HG02623 (cell line): Measurements from ENCODE around the gene TCFL5.

ENCODE experiments used
- ATAC-seq: cut with Tn5 transposase; IDR thresholded peaks from one replicate; pipeline ENCODE4 v1.9.1; 2021; ENCODE audit warnings: moderate library complexity; ENCODE audit not compliant: unreplicated experiment

Gene TCFL5

GRCh38 chr20:62896526-62896925 lies 34.9 kb upstream of the TCFL5 start:
- ATAC-seq: no peak

DNA sequence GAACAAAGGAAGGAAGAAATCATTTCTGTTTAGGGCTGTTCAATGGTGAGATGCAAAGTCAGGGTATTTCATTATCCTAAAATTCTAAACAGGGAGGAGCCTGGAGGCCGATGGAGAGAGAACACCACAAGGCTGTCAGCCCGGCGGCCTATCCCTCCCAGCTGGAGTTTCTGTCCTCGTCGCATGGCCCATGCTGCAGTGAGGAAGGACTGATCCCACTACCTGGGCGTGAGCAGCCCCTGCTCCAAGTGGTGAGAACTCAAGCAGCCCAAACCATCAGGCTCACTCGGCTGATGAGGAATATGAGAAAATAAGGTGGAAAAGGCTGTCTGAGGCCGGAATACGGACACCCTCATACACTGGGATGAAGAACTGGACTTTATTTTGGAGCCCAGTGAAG lies 33.9 kb upstream of the TCFL5 start:
- ATAC-seq: no peak

DNA sequence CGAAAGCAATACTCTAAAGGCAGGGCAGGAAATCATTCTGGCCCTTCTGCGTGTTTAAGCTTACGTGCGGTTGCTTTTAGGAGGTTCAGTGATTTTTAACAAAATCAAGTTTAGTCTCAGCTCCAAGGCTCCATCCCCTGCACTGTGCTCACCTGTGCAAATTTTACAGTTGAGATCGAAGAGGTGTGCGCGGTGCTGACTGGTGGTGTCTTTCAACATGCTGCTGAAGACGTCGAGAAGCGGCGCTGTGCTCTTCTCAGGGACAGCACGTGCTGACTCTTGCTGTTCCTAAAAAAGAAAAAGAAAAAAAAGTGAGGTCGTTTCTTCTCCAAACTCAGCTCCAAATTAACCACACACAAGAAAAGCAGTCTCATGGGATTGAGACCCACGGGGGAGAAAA lies 32.6 kb upstream of the TCFL5 start:
- ATAC-seq: no peak

GRCh38 chr20:62893700-62894099 lies 32.1 kb upstream of the TCFL5 start:
- ATAC-seq: no peak

GRCh38 chr20:62892348-62893304 lies 31.0 kb upstream of the TCFL5 start:
- no peak for ATAC-seq

- ATAC-seq: no peak
Observed at GRCh38 chr20:62891111-62891510, 29.5 kb upstream of the TCFL5 start.

DNA sequence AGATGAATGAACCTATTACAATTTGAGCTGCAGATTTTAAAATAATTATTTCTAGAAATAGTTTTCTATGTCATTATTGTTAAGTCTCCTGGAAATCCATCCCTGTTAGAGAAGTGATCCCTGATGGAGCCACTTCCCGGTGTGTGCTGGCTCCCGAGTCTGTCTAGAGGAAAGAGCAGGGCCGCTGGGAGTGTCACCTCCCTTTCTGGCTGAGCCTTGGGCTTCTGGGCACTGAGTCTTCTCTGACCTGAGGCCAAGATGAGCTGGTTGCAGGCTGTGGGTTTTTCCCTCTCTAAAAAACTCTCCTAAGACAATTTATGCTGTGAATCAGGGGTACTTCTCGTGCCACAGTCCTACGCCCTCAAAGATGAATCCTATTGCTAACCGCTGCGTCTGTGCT lies 28.8 kb upstream of the TCFL5 start:
- no peak for ATAC-seq

GRCh38 chr20:62889871-62890270 lies 28.2 kb upstream of the TCFL5 start:
- no peak for ATAC-seq

GRCh38 chr20:62889411-62889810 lies 27.8 kb upstream of the TCFL5 start:
- no peak for ATAC-seq

DNA sequence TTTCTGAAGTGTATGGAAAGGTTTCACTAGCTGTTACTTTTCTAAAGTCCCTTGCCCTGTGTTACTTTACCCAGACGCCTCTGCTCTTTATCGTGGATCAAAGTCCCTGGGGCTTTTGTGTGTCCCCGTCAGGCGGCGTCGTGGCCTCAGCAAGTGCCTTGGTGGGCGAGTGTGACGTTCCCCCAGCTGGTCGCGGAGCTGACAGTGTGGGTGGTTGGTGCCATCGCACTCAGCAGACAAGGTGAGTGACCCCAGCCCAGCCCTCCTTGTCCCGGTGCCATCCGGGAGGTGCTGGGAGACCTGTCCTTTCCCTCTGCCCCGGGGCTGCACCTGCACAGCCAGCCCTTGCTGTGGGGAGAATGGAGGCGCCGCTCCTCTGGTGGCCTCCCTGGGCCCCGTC lies 27.3 kb upstream of the TCFL5 start:
- no peak for ATAC-seq

- ATAC-seq: no peak
Observed at GRCh38 chr20:62888406-62888805, 26.8 kb upstream of the TCFL5 start.

DNA sequence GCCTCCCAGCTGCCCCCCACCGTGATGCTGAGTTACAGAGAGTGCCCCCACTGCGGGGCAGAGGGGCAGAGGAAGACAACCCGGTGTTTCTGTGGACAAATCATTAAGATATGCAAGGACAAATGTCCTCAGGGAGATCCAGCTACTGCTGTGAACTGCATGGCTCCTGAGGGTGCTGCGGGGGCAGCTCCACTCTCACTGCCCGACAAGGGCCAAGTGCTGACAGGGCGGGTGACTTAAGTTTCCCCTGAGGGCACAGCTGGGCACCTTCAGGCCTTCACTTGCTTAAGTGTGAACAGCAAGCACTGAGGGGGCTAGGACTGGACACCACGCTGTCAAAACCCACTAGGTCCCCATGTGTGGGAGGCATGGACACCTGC lies 26.2 kb upstream of the TCFL5 start:
- no peak for ATAC-seq

DNA sequence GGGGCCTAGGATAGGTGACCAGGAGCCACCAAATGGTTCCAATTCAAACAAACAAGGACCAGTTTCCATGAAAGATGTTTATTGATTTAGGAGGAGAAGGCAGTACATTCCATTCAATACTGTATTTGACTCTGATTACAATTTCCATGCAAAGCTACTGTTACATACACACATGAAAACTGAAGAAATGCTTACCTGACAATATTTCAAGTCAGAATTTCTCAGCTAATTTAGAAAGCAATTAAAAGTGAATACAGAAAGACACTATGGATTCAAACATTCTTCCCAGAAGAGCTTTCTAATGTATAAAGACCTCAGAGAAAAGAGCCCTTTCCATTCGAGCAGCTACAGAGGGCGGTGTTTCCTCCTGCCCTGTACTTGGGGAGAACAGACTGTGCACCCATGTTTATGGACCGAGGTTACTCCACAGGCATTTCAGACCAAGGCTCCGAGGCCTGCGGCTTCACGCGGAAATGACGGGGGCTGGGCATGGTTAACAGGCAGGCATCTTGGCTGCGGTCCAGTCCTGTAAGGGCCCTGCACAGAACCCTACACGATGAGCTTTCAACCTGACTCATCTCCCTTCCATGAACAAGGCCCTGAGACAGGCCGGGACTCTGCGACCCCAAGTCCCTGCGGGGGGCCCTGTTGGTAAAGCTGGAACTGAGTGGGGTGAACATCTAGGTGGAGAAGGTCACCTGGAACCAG lies 25.7 kb upstream of the TCFL5 start:
- ATAC-seq: no peak

- no peak for ATAC-seq
Observed at GRCh38 chr20:62886709-62887058, 25.1 kb upstream of the TCFL5 start.

DNA sequence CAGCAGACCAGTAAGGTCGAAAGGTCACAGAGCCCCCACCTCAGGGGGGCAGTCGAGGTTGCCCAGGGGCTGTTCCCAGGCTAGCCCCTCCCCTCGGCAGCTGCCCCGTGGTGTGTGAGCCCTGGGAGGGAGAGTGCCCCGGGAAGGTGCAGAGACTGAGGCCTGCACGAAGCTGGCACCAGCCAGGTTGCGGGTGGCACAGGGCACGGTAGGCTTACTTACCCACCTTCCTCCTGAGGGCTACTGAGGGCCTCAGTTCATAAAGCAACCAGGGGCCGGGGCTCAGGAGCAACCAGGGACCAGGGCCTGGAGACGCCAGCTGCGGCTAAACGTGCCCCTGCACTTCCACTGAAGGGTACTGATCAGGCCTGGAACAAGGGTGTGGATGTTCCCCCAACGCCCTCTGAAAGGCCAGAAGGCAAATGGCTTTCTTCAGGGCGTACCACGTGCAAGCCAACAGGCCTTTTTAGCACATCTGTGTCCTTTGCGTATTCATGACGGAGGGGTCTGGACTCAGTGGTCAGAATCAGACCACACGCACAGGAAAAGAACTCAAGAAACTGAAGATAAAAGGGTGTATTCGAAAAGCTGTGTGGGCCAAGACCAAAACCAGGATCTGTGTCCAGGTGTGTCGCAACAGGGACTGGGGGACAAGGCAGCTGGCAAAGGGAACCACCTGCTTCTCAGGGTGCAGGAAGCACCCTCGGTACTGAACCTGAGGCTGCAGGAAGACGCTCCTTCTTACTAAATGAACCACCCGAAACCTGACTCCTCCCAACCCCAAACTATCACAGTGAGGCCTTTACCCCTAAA lies 24.5 kb upstream of the TCFL5 start:
- no peak for ATAC-seq

- no peak for ATAC-seq
Observed at GRCh38 chr20:62885046-62885895, 23.6 kb upstream of the TCFL5 start.

DNA sequence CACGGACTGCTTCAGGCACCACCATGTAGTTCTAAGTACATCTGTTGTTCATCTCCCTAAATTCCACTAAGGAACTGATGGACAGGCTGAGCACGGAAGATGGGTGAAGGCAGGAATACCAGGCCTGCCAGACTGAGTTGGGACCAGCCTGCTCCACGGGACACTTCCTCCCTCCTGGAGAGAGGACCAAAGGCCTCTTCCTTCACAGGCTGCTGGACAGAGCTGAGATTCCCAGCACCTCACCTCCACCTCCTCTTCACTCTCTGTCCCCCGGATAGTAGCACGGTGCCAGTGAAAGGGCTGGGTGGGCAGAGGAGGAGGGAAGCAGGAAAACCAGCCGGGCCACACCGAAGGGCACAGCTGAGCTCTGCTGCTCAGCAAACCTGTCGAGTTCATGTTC lies 22.9 kb upstream of the TCFL5 start:
- ATAC-seq: no peak

GRCh38 chr20:62882426-62882825 lies 20.8 kb upstream of the TCFL5 start:
- no peak for ATAC-seq

- no peak for ATAC-seq
Observed at GRCh38 chr20:62881662-62882395, 20.2 kb upstream of the TCFL5 start.
